ENCODE results near the gene PERP. TPM values are rescaled to one million over a fixed set of nuclear protein-coding genes. Genes with fewer than 3 reads are reported as not detected.

Gene PERP
- total RNA-seq, 1 donor, result 8.3 TPM

GRCh38 chr6:138115877-138116660 lies 8.8 kb upstream of the PERP start:
- no peak overlapping the region for H3K4me2 ChIP-seq (ENCODE audit: insufficient read depth, low read length)
- TF ChIP-seq CTCF (IDR thresholded peaks at IDR 0.05; ENCODE audit: extremely low read depth, low read depth, low read length), result peak; percentile 66
- H3K79me2 ChIP-seq (ENCODE audit: insufficient read depth, low read length), result no peaks in the 10 kb centered on the region
- no peaks in the 10 kb centered on the region for H3K4me1 ChIP-seq (ENCODE audit: insufficient read depth, low read length)
- H3K27ac ChIP-seq (ENCODE audit: low read depth, low read length), result no peak overlapping the region
- no peaks in the 10 kb centered on the region for H3K9me3 ChIP-seq (ENCODE audit: low read depth, low read length)
- no peaks in the 10 kb centered on the region for H4K20me1 ChIP-seq (ENCODE audit: insufficient read depth, low read length)
- no peak overlapping the region for H2AFZ ChIP-seq (ENCODE audit: low read length)
- no peaks in the 10 kb centered on the region for H3K36me3 ChIP-seq (ENCODE audit: insufficient read depth, low read length)
- H3K4me3 ChIP-seq (ENCODE audit: insufficient read depth, low read length), result no peak overlapping the region
- H3K27me3 ChIP-seq (ENCODE audit: insufficient read depth, low read length), result peaks cover 29% of the 10 kb centered on the region
- peak; percentile 68 for DNase-seq (ENCODE audit: insufficient read length, low spot score, missing footprints)

- no peak overlapping the region for H2AFZ ChIP-seq (ENCODE audit: low read length)
- H4K20me1 ChIP-seq (ENCODE audit: insufficient read depth, low read length), result no peaks in the 10 kb centered on the region
- peaks cover 26% of the 10 kb centered on the region for H3K27me3 ChIP-seq (ENCODE audit: insufficient read depth, low read length)
- H3K36me3 ChIP-seq (ENCODE audit: insufficient read depth, low read length), result no peaks in the 10 kb centered on the region
- H3K4me3 ChIP-seq (ENCODE audit: insufficient read depth, low read length), result no peak overlapping the region
- no peaks in the 10 kb centered on the region for H3K4me1 ChIP-seq (ENCODE audit: insufficient read depth, low read length)
- no peaks in the 10 kb centered on the region for H3K79me2 ChIP-seq (ENCODE audit: insufficient read depth, low read length)
- no peak for DNase-seq (ENCODE audit: insufficient read length, low spot score, missing footprints)
- H3K9me3 ChIP-seq (ENCODE audit: low read depth, low read length), result no peaks in the 10 kb centered on the region
- no peak overlapping the region for H3K4me2 ChIP-seq (ENCODE audit: insufficient read depth, low read length)
- TF ChIP-seq CTCF (IDR thresholded peaks at IDR 0.05; ENCODE audit: extremely low read depth, low read depth, low read length), result no peak
- no peak overlapping the region for H3K27ac ChIP-seq (ENCODE audit: low read depth, low read length)
These were observed 8.0 kb upstream of the PERP start for GRCh38 chr6:138115201-138115600.

DNA sequence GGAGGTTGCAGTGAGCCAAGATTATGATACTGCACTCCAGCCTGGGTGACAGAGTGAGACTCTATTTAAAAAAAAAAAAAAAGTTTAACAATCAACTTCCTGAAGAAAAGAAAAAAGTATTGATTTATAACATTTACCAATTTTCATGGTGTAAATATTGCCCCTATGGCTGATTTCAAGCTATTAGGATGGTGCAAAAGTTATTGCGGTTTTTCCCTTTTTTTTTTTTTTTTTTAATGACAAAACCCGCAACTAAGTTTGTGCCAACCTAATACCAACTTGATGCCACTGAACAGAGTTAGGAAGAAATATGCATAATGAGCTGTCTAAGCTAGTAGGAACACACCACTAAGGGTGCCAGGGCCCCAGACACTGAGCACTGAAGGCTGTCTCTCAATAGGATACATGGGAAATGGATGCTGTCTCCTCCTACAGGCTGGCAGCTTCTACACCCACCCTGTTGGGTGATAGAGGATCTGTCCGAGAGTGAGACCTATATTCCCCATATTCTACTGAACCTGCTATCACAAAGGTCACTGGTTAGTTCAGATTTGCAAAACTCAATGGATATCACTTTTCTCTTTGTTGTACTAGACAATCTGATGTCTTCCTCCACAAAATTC lies 6.5 kb upstream of the PERP start:
- Histone ChIP-seq H3K4me2 (ENCODE audit: insufficient read depth, low read length) (no peak overlapping the region), H3K4me3 (ENCODE audit: insufficient read depth, low read length) (no peak overlapping the region), H3K36me3 (ENCODE audit: insufficient read depth, low read length) (no peaks in the 10 kb centered on the region), H3K9me3 (ENCODE audit: low read depth, low read length) (no peaks in the 10 kb centered on the region), H3K4me1 (ENCODE audit: insufficient read depth, low read length) (no peaks in the 10 kb centered on the region), H3K79me2 (ENCODE audit: insufficient read depth, low read length) (no peaks in the 10 kb centered on the region), H2AFZ (ENCODE audit: low read length) (no peak overlapping the region), H3K27ac (ENCODE audit: low read depth, low read length) (no peak overlapping the region), H3K27me3 (ENCODE audit: insufficient read depth, low read length) (peaks cover 22% of the 10 kb centered on the region), H4K20me1 (ENCODE audit: insufficient read depth, low read length) (no peaks in the 10 kb centered on the region)
- no peak for TF ChIP-seq CTCF (IDR thresholded peaks at IDR 0.05; ENCODE audit: extremely low read depth, low read depth, low read length)
- no peak for DNase-seq (ENCODE audit: insufficient read length, low spot score, missing footprints)

DNA sequence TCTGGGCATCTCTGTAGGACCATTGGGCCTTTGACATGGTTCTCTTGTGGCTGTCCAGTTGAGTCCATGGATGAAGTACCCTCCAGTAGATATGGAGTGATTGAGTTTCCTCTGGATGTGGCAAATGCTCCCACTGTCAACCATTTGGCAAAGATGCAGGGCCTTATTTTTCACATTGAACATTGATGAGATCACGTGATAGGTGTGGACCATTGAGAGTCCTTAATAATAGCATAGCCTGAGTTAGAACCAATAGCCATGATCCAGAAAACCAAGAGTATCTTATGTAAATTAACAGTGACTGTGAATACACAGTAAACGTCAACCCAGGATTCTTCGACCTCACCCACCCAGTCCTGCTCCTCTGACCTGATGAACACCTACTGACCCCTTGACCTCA lies 3.0 kb upstream of the PERP start:
- no peaks in the 10 kb centered on the region for H3K9me3 ChIP-seq (ENCODE audit: low read depth, low read length)
- no peak overlapping the region for H3K27ac ChIP-seq (ENCODE audit: low read depth, low read length)
- no peak overlapping the region for H3K4me2 ChIP-seq (ENCODE audit: insufficient read depth, low read length)
- no peak overlapping the region for H2AFZ ChIP-seq (ENCODE audit: low read length)
- H3K36me3 ChIP-seq (ENCODE audit: insufficient read depth, low read length), result no peaks in the 10 kb centered on the region
- H3K4me3 ChIP-seq (ENCODE audit: insufficient read depth, low read length), result no peak overlapping the region
- peaks cover 8% of the 10 kb centered on the region for H3K4me1 ChIP-seq (ENCODE audit: insufficient read depth, low read length)
- TF ChIP-seq CTCF (IDR thresholded peaks at IDR 0.05; ENCODE audit: extremely low read depth, low read depth, low read length), result no peak
- no peak for DNase-seq (ENCODE audit: insufficient read length, low spot score, missing footprints)
- H4K20me1 ChIP-seq (ENCODE audit: insufficient read depth, low read length), result no peaks in the 10 kb centered on the region
- peaks cover 31% of the 10 kb centered on the region for H3K27me3 ChIP-seq (ENCODE audit: insufficient read depth, low read length)
- peaks cover 3% of the 10 kb centered on the region for H3K79me2 ChIP-seq (ENCODE audit: insufficient read depth, low read length)

Measured in osteoblast (primary cell).